SK-N-SH (cell line): ENCODE results near the gene FGD6. TPM values are rescaled to one million over a fixed set of nuclear protein-coding genes. Genes with fewer than 3 reads are reported as not detected.

Experiments
- CTCF ChIA-PET: fragments of 300-600, 350-600 bp; formaldehyde crosslinking; extraction: SDS; loops from one replicate; lab custom pipeline; 2021; lab: Yijun Ruan, JAX
- POLR2A ChIA-PET: fragments of 350-600 bp; sonication (Branson Sonifier 250); formaldehyde crosslinking; extraction: SDS; loops from one replicate; lab custom pipeline; 2020; ENCODE audit warnings: antibody characterized with exemption, inconsistent platforms; lab: Yijun Ruan, JAX
- DNase-seq: peaks from one replicate; pipeline ENCODE4 v3.0.0; 2012
- H2AFZ ChIP-seq: fragments of 200-600 bp; sonication (generic); 2 replicates; pipeline ENCODE4 v1.8.1; 2016; ENCODE audit warnings: antibody characterized with exemption, mild to moderate bottlenecking, low read depth
- H3F3A ChIP-seq: fragments of 200-600 bp; sonication (generic); replicated peaks from 2 replicates; pipeline ENCODE3; 2016; ENCODE audit warnings: antibody characterized with exemption, mild to moderate bottlenecking; ENCODE audit not compliant: insufficient read depth
- H3K27ac ChIP-seq, 2 experiments: fragments of 200-500 bp in 1 of 2; fragments of 200-600 bp in 1 of 2; sonication (Bioruptor generic) in 1 of 2; sonication (generic), shearing (Covaris generic) in 1 of 2; 2 replicates each; pipeline versions ENCODE4 v1.5.1 to v1.6.1; 2014 to 2016; ENCODE audit warnings: low read depth in 2 of 2, inconsistent platforms in 1 of 2, low read length in 1 of 2, mild to moderate bottlenecking in 1 of 2, mixed read lengths in 1 of 2
- H3K27me3 ChIP-seq: fragments of 200-600 bp; sonication (generic), shearing (Covaris generic); 2 replicates; pipeline ENCODE4 v1.6.1; 2016; ENCODE audit warnings: mixed run types; ENCODE audit not compliant: insufficient read depth
- H3K36me3 ChIP-seq, 2 experiments: fragments of 200-500 bp in 1 of 2; fragments of 200-600 bp in 1 of 2; sonication (Bioruptor generic) in 1 of 2; sonication (generic) in 1 of 2; replicated peaks in 1 of 2; 2 replicates each; pipeline versions ENCODE3 to v1.5.1; 2014 to 2016; ENCODE audit warnings: low read length in 1 of 2, mild to moderate bottlenecking in 1 of 2; ENCODE audit not compliant: insufficient read depth in 2 of 2, control insufficient read depth in 1 of 2
- H3K4me1 ChIP-seq, 2 experiments: fragments of 200-500 bp in 1 of 2; fragments of 200-600 bp in 1 of 2; sonication (Bioruptor generic) in 1 of 2; sonication (generic), shearing (Covaris generic) in 1 of 2; 2 replicates each; pipeline versions ENCODE4 v1.5.1 to v1.6.1; 2014 to 2016; ENCODE audit warnings: low read depth in 1 of 2, low read length in 1 of 2, mixed run types in 1 of 2; ENCODE audit not compliant: insufficient read depth in 2 of 2, control insufficient read depth in 1 of 2
- H3K4me2 ChIP-seq: fragments of 200-600 bp; sonication (generic), shearing (Covaris generic); 2 replicates; pipeline ENCODE4 v1.6.1; 2017; ENCODE audit warnings: mixed run types
- H3K4me3 ChIP-seq, 2 experiments: fragments of 200-500 bp in 1 of 2; fragments of 200-600 bp in 1 of 2; sonication (Bioruptor generic) in 1 of 2; sonication (generic), shearing (Covaris generic) in 1 of 2; 2 replicates each; pipeline versions ENCODE4 v1.5.1 to v1.8.1; 2014 to 2016; ENCODE audit warnings: low read depth in 2 of 2, inconsistent platforms in 1 of 2, low read length in 1 of 2, mild to moderate bottlenecking in 1 of 2, mixed read lengths in 1 of 2, moderate library complexity in 1 of 2
- H3K79me2 ChIP-seq: fragments of 200-600 bp; sonication (generic); 2 replicates; pipeline ENCODE4 v1.8.1; 2017; ENCODE audit warnings: mild to moderate bottlenecking; ENCODE audit not compliant: insufficient read depth
- H3K9ac ChIP-seq: fragments of 200-600 bp; sonication (generic); 2 replicates; pipeline ENCODE4 v1.6.1; 2017; ENCODE audit warnings: mixed run types
- H3K9me2 ChIP-seq: fragments of 200-600 bp; sonication (generic); 2 replicates; pipeline ENCODE4 v1.6.1; 2017; ENCODE audit warnings: mixed run types
- H3K9me3 ChIP-seq: fragments of 200-600 bp; sonication (generic); 2 replicates; pipeline ENCODE4 v1.6.1; 2017; ENCODE audit warnings: mixed run types, mild to moderate bottlenecking, moderate library complexity
- H4K20me1 ChIP-seq: fragments of 200-600 bp; sonication (generic); 2 replicates; pipeline ENCODE4 v1.6.1; 2017; ENCODE audit warnings: mild to moderate bottlenecking, mixed run types; ENCODE audit not compliant: insufficient read depth
- CHD2 ChIP-seq: fragments of 150-350 bp; IDR thresholded peaks from 2 replicates; pipeline ENCODE4 v1.6.1; 2018; ENCODE audit warnings: low read length; ENCODE audit not compliant: partially characterized antibody
- ELF1 ChIP-seq: IDR thresholded peaks from 2 replicates; pipeline ENCODE4 v1.4.0; 2012
- EP300 ChIP-seq, 2 experiments: IDR thresholded peaks; 2 replicates each; pipeline versions ENCODE4 v1.4.0 to v1.6.1; 2012; ENCODE audit warnings: borderline replicate concordance in 1 of 2, low read depth in 1 of 2, low read length in 1 of 2
- FOSL2 ChIP-seq: IDR thresholded peaks from 2 replicates; pipeline ENCODE4 v1.4.0; 2012; ENCODE audit warnings: low read depth, mild to moderate bottlenecking, moderate library complexity, borderline replicate concordance
- FOXM1 ChIP-seq: IDR thresholded peaks from 2 replicates; pipeline ENCODE4 v1.4.0; 2012; ENCODE audit warnings: low read depth, mild to moderate bottlenecking
- JUND ChIP-seq: IDR thresholded peaks from 2 replicates; pipeline ENCODE4 v1.4.0; 2012
- NFIC ChIP-seq: IDR thresholded peaks from 2 replicates; pipeline ENCODE4 v1.4.0; 2012; ENCODE audit warnings: borderline replicate concordance
- NRF1 ChIP-seq: IDR thresholded peaks from 2 replicates; pipeline ENCODE4 v1.6.1; 2012; ENCODE audit warnings: low read depth, mild to moderate bottlenecking, low read length
- POLR2AphosphoS5 ChIP-seq: IDR thresholded peaks from 2 replicates; pipeline ENCODE4 v1.6.1; 2012; ENCODE audit warnings: low read depth, low read length
- RAD21 ChIP-seq: IDR thresholded peaks from 2 replicates; pipeline ENCODE4 v1.6.1; 2012; ENCODE audit warnings: mild to moderate bottlenecking, low read length
- RXRA ChIP-seq: IDR thresholded peaks from 2 replicates; pipeline ENCODE4 v1.4.0; 2012; ENCODE audit warnings: low read depth, mild to moderate bottlenecking, borderline replicate concordance
- SMC3 ChIP-seq: IDR thresholded peaks from 2 replicates; pipeline ENCODE4 v1.6.1; 2012; ENCODE audit warnings: low read depth, low read length, improper control_type of control experiment
- TCF12 ChIP-seq: IDR thresholded peaks from 2 replicates; pipeline ENCODE4 v1.4.0; 2012
- YY1 ChIP-seq: IDR thresholded peaks from 2 replicates; pipeline ENCODE4 v1.4.0; 2012; ENCODE audit warnings: low read depth, mild to moderate bottlenecking
- WGBS: methylation state at CpG from one replicate; pipeline ENCODE4 v1.1.6; 2017; ENCODE audit warnings: low lambda C conversion rate; 5-methylcytosine and 5-hydroxymethylcytosine counted together
- polyA plus RNA-seq, 3 experiments: library from polyadenylated mRNA; depleted of rRNA; stranded (reverse); fragments of >200 nt; gene quantifications; 2 replicates each; pipeline ENCODE4 v1.2.3, GENCODE V29; 2012
- TF ChIP-seq, protein P1 (sequence below): IDR thresholded peaks from 2 replicates; pipeline ENCODE4 v1.4.0; 2012; ENCODE audit warnings: low read depth, borderline replicate concordance
- TF ChIP-seq, protein P2 (sequence below): fragments of 150-350 bp; IDR thresholded peaks from 2 replicates; pipeline ENCODE4 v1.6.1; 2016; ENCODE audit warnings: mild to moderate bottlenecking, low read depth, low read length
- TF ChIP-seq, protein P3 (sequence below): IDR thresholded peaks from 2 replicates; pipeline ENCODE4 v1.6.1; 2012; ENCODE audit warnings: mild to moderate bottlenecking, low read depth, low read length, moderate library complexity
- TF ChIP-seq, protein P4 (sequence below): fragments of 150-350 bp; IDR thresholded peaks from 2 replicates; pipeline ENCODE4 v1.6.1; 2017; ENCODE audit warnings: antibody characterized with exemption, low read length, low read depth, borderline replicate concordance
- TF ChIP-seq, protein P5 (sequence below): fragments of 200-600 bp; sonication (generic); IDR thresholded peaks from 2 replicates; pipeline ENCODE4 v1.6.1; 2017; ENCODE audit warnings: antibody characterized with exemption, mild to moderate bottlenecking, moderate library complexity

Gene FGD6
- polyA plus RNA-seq, 1 of the 3 experiments (the other 2 are of a cell fraction), result 2.8 TPM

DNA sequence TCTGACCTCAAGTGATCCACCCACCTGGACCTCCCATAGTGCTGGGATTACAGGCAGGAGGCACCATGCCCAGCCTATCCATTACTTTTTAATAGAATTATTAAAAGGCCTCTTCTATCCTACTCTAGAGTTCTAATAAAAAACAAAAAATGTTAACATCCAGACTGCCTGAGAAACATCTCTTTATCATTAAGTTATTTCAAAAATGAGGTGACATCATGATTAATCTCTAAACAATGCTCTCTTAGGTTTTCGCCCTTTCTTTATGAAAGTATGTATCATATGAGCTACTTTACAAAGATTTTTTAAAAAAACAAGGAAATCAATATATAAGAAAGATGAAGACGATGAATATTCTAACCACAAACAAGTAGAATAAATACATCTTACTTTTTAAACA lies 52.6 kb downstream of the FGD6 start:
- Histone ChIP-seq H3K4me3 (no peak overlapping the region), H3K79me2 (no peaks in the 10 kb centered on the region), H3K36me3 (no peaks in the 10 kb centered on the region), H3K4me1 (peaks cover 0 to 12% of the 10 kb centered on the region in 2 experiments; a peak in 1 of 4 replicates), H3F3A (peaks cover 12% of the 10 kb centered on the region), H3K27me3 (no peaks in the 10 kb centered on the region), H3K27ac (peak overlapping the region in 1 of 2 experiments; percentile 69; a peak in 2 of 4 replicates), H3K4me2 (no peak overlapping the region), H2AFZ (peak overlapping the region; percentile 20; the same call in 1 of the 2 replicates), H3K9ac (peak overlapping the region; percentile 13; the same call in 1 of the 2 replicates), H3K9me2 (no peaks in the 10 kb centered on the region), H4K20me1 (no peaks in the 10 kb centered on the region), H3K9me3 (no peaks in the 10 kb centered on the region)
- WGBS, result 68% methylated on average over 2 of the region's 2 CpGs
- ChIA-PET CTCF (interaction anchor here (1.0 kb wide), 1 partner anchor 9 kb away, joined by 3 read pairs; no protein-coding TSS in a partner anchor), POLR2A (no interaction called here)
- DNase-seq, result no peak
- peak; percentile 26; the same call in 1 of the 2 replicates for TF ChIP-seq FOSL2
- TF ChIP-seq TCF12, result 0 out of 2 replicates have a peak, but pooled peaks have one; percentile 23
- TF ChIP-seq, protein P1, sequence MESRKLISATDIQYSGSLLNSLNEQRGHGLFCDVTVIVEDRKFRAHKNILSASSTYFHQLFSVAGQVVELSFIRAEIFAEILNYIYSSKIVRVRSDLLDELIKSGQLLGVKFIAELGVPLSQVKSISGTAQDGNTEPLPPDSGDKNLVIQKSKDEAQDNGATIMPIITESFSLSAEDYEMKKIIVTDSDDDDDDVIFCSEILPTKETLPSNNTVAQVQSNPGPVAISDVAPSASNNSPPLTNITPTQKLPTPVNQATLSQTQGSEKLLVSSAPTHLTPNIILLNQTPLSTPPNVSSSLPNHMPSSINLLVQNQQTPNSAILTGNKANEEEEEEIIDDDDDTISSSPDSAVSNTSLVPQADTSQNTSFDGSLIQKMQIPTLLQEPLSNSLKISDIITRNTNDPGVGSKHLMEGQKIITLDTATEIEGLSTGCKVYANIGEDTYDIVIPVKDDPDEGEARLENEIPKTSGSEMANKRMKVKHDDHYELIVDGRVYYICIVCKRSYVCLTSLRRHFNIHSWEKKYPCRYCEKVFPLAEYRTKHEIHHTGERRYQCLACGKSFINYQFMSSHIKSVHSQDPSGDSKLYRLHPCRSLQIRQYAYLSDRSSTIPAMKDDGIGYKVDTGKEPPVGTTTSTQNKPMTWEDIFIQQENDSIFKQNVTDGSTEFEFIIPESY, result no peak
- TF ChIP-seq JUND, result peak; percentile 34; the same call in 1 of the 2 replicates

DNA sequence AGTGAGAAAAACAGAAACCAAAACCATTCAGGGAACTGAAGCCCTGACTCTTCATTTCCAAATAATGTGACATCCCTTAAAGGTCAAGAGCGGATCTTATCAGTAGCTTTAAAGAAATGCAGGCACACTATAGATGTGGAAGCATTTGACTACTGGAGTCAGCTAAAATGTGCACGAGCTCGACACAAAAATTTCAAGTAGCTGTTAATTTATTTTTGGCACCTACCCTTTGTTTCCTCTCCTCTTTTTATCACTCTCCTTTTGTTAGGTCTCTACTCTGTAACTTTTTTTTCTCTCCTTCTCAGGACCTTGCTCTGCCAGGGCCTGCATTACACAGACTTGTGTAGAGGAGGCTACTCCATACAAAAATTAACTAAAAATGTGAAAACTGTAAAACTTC lies 58.3 kb downstream of the FGD6 start:
- Histone ChIP-seq H3K9ac (no peak overlapping the region), H3K27me3 (no peaks in the 10 kb centered on the region), H3K79me2 (no peaks in the 10 kb centered on the region), H3K9me3 (no peaks in the 10 kb centered on the region), H3K4me1 (no peaks in the 10 kb centered on the region), H2AFZ (no peak overlapping the region), H3K27ac (no peak overlapping the region), H4K20me1 (no peaks in the 10 kb centered on the region), H3K4me2 (no peak overlapping the region), H3F3A (peaks cover 4% of the 10 kb centered on the region), H3K4me3 (no peak overlapping the region), H3K9me2 (no peaks in the 10 kb centered on the region), H3K36me3 (peaks cover 0 to 5% of the 10 kb centered on the region in 2 experiments)
- DNase-seq, result no peak
- CTCF ChIA-PET, result interaction anchor here (1.7 kb wide), 1 partner anchor 42 kb away, joined by 6 read pairs; no protein-coding TSS in a partner anchor
- 96% methylated on average over 3 of the region's 3 CpGs for WGBS
- POLR2A ChIA-PET, result no interaction called here
- TF ChIP-seq, protein P2, sequence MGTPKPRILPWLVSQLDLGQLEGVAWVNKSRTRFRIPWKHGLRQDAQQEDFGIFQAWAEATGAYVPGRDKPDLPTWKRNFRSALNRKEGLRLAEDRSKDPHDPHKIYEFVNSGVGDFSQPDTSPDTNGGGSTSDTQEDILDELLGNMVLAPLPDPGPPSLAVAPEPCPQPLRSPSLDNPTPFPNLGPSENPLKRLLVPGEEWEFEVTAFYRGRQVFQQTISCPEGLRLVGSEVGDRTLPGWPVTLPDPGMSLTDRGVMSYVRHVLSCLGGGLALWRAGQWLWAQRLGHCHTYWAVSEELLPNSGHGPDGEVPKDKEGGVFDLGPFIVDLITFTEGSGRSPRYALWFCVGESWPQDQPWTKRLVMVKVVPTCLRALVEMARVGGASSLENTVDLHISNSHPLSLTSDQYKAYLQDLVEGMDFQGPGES, result no peak
- TF ChIP-seq NFIC, result no peak
- TF ChIP-seq, protein P3, sequence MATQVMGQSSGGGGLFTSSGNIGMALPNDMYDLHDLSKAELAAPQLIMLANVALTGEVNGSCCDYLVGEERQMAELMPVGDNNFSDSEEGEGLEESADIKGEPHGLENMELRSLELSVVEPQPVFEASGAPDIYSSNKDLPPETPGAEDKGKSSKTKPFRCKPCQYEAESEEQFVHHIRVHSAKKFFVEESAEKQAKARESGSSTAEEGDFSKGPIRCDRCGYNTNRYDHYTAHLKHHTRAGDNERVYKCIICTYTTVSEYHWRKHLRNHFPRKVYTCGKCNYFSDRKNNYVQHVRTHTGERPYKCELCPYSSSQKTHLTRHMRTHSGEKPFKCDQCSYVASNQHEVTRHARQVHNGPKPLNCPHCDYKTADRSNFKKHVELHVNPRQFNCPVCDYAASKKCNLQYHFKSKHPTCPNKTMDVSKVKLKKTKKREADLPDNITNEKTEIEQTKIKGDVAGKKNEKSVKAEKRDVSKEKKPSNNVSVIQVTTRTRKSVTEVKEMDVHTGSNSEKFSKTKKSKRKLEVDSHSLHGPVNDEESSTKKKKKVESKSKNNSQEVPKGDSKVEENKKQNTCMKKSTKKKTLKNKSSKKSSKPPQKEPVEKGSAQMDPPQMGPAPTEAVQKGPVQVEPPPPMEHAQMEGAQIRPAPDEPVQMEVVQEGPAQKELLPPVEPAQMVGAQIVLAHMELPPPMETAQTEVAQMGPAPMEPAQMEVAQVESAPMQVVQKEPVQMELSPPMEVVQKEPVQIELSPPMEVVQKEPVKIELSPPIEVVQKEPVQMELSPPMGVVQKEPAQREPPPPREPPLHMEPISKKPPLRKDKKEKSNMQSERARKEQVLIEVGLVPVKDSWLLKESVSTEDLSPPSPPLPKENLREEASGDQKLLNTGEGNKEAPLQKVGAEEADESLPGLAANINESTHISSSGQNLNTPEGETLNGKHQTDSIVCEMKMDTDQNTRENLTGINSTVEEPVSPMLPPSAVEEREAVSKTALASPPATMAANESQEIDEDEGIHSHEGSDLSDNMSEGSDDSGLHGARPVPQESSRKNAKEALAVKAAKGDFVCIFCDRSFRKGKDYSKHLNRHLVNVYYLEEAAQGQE, result no peak
- no peak for TF ChIP-seq NRF1
- no peak for TF ChIP-seq YY1
- no peak for TF ChIP-seq ELF1
- TF ChIP-seq, protein P4, sequence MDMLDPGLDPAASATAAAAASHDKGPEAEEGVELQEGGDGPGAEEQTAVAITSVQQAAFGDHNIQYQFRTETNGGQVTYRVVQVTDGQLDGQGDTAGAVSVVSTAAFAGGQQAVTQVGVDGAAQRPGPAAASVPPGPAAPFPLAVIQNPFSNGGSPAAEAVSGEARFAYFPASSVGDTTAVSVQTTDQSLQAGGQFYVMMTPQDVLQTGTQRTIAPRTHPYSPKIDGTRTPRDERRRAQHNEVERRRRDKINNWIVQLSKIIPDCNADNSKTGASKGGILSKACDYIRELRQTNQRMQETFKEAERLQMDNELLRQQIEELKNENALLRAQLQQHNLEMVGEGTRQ, result no peak
- no peak for TF ChIP-seq RAD21
- TF ChIP-seq EP300 (IDR thresholded peaks at IDR 0.05; ENCODE audit: borderline replicate concordance in 1 of 2, low read depth in 1 of 2, low read length in 1 of 2), result no peak
- TF ChIP-seq, protein P5, sequence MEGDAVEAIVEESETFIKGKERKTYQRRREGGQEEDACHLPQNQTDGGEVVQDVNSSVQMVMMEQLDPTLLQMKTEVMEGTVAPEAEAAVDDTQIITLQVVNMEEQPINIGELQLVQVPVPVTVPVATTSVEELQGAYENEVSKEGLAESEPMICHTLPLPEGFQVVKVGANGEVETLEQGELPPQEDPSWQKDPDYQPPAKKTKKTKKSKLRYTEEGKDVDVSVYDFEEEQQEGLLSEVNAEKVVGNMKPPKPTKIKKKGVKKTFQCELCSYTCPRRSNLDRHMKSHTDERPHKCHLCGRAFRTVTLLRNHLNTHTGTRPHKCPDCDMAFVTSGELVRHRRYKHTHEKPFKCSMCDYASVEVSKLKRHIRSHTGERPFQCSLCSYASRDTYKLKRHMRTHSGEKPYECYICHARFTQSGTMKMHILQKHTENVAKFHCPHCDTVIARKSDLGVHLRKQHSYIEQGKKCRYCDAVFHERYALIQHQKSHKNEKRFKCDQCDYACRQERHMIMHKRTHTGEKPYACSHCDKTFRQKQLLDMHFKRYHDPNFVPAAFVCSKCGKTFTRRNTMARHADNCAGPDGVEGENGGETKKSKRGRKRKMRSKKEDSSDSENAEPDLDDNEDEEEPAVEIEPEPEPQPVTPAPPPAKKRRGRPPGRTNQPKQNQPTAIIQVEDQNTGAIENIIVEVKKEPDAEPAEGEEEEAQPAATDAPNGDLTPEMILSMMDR, result no peak
- TF ChIP-seq POLR2AphosphoS5, result no peak
- TF ChIP-seq FOXM1, result no peak
- no peak for TF ChIP-seq RXRA
- no peak for TF ChIP-seq CHD2
- no peak for TF ChIP-seq SMC3
